Measurements from ENCODE around the gene SPATA2. TPM values are rescaled to one million over a fixed set of nuclear protein-coding genes. Genes with fewer than 3 reads are reported as not detected.
A peak's percentile ranks its signal among the peaks of the same experiment; 100 is the strongest.

The SPATA2 gene
- total RNA-seq, 1 experiment from 2014 or later, result 8.3 TPM

DNA sequence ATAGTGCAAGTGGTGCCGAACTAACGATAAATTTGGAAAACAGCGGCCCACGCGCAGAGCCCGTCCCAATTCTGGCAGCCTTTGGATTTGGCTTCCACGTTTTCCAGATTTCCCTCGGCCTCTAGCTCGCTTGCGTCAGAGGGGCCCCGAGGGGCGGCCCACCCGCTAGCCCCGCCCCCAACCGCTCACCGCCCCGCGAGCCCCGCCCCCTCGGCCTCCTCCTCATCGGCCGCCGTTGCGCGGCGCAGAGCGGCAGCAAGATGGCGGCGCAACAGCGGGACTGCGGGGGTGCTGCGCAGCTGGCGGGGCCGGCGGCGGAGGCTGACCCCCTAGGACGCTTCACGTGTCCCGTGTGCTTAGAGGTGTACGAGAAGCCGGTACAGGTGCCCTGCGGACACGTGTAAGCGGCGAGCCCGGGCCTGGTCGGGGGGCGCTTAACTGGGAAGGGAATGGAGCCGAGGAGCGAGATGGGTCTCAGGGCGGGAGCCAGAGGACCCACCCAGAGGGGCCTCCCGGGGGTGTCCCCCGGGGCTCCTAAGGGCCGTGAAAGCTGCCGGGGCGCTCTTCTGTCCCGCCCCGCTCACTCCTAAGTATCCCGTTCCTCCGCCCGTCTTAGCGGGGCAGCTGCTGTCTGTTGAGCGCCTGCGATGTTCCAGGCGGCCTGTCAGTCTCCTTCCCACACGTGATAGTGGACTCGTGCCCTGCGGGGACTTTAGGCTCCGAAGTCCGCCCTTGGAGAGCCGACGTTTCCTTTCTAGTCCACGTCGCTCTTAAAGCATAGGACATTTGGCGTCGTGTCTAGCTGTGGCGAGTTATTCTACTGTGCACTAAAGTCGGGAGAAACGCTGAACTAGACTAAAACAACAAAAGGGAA is 21.1 kb upstream of the SPATA2 start, which contains the start of gene RNF114:
Gene RNF114, plus strand, starts transcription at position 245 of the 874 bp plus-strand sequence. Its CDS starts 16 bp downstream, at position 261.
- CTCF ChIA-PET, result interaction anchor here (0.6 to 2.1 kb wide), 2 partner anchors 43 to 135 kb away, joined by 4 to 7 read pairs; no protein-coding TSS in a partner anchor
- Histone ChIP-seq H3K4me3 (ENCODE audit: low read depth in 2 of 2, low read length in 2 of 2) (peak within 1 kb of the TSS; percentile 97 to 98), H3K4me1 (ENCODE audit: control insufficient read depth, insufficient read depth, low read length) (peaks cover 16% of the 10 kb centered on the region), H3K36me3 (ENCODE audit: control insufficient read depth, insufficient read depth, low read length) (peaks cover 5% of the 10 kb centered on the region; the same call in 1 of the 2 replicates), H3K27me3 (ENCODE audit: control insufficient read depth, insufficient read depth, low read length) (no peaks in the 10 kb centered on the region), H3K9me3 (ENCODE audit: control insufficient read depth, insufficient read depth, low read depth, low read length) (no peaks in the 10 kb centered on the region), H3K27ac (ENCODE audit: low read length) (peak within 1 kb of the TSS; percentile 94)
- ATAC-seq (peak; percentile 91), DNase-seq (ENCODE audit: low read depth, low spot score) (no peak)
- POLR2A ChIA-PET, result interaction anchor here (0.5 to 0.6 kb wide), 2 partner anchors 140 to 178 kb away, joined by 3 to 8 read pairs; no protein-coding TSS in a partner anchor
- intact Hi-C loops (cut with micrococcal nuclease; ENCODE audit: unreplicated experiment), result no loop called here
- in situ Hi-C loops (cut with HindIII; ENCODE audit: low pct_unique_long_range_greater_than_20kb, low sequenced_read_pairs), result no loop called here
- no TSS peak for BruUV-seq (replicated peaks)
- TF ChIP-seq REST (IDR thresholded peaks at IDR 0.05; ENCODE audit: insufficient read depth in 1 of 2, low read depth in 2 of 2, low read length in 1 of 2) (peak in 1 of 2 experiments; percentile 64; a peak in 1 of 4 replicates), POLR2AphosphoS5 (IDR thresholded peaks at IDR 0.05; ENCODE audit: low read depth, low read length) (peak; percentile 92), TCF7L2 (IDR thresholded peaks at IDR 0.05; ENCODE audit: low read depth, low read length) (no peak), SIN3A (IDR thresholded peaks at IDR 0.05; ENCODE audit: borderline replicate concordance, insufficient read depth, low read depth, low read length) (peak; percentile 85; the same call in 1 of the 2 replicates)
- TF ChIP-seq, protein P1, sequence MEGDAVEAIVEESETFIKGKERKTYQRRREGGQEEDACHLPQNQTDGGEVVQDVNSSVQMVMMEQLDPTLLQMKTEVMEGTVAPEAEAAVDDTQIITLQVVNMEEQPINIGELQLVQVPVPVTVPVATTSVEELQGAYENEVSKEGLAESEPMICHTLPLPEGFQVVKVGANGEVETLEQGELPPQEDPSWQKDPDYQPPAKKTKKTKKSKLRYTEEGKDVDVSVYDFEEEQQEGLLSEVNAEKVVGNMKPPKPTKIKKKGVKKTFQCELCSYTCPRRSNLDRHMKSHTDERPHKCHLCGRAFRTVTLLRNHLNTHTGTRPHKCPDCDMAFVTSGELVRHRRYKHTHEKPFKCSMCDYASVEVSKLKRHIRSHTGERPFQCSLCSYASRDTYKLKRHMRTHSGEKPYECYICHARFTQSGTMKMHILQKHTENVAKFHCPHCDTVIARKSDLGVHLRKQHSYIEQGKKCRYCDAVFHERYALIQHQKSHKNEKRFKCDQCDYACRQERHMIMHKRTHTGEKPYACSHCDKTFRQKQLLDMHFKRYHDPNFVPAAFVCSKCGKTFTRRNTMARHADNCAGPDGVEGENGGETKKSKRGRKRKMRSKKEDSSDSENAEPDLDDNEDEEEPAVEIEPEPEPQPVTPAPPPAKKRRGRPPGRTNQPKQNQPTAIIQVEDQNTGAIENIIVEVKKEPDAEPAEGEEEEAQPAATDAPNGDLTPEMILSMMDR (IDR thresholded peaks at IDR 0.05), result no peak

- Histone ChIP-seq H3K4me3 (ENCODE audit: low read depth in 2 of 2, low read length in 2 of 2) (peak overlapping the region; percentile 97 to 98), H3K36me3 (ENCODE audit: control insufficient read depth, insufficient read depth, low read length) (peaks cover 5% of the 10 kb centered on the region; the same call in 1 of the 2 replicates), H3K4me1 (ENCODE audit: control insufficient read depth, insufficient read depth, low read length) (peaks cover 16% of the 10 kb centered on the region), H3K27ac (ENCODE audit: low read length) (peak overlapping the region; percentile 78), H3K27me3 (ENCODE audit: control insufficient read depth, insufficient read depth, low read length) (no peaks in the 10 kb centered on the region), H3K9me3 (ENCODE audit: control insufficient read depth, insufficient read depth, low read depth, low read length) (no peaks in the 10 kb centered on the region)
- intact Hi-C loops (cut with micrococcal nuclease; ENCODE audit: unreplicated experiment) (no loop called here), in situ Hi-C loops (cut with HindIII; ENCODE audit: low pct_unique_long_range_greater_than_20kb, low sequenced_read_pairs) (no loop called here)
- ChIA-PET CTCF (interaction anchor here (2.1 kb wide), 1 partner anchor 136 kb away, joined by 7 read pairs; no protein-coding TSS in a partner anchor), POLR2A (interaction anchor here (0.8 kb wide), 1 partner anchor 19 kb away, joined by 12 read pairs; no protein-coding TSS in a partner anchor)
- DNase-seq (ENCODE audit: low read depth, low spot score), result no peak
- ATAC-seq, result peak; percentile 67
- no TSS peak for BruUV-seq (replicated peaks)
- no peak for TF ChIP-seq REST (IDR thresholded peaks at IDR 0.05; ENCODE audit: insufficient read depth in 1 of 2, low read depth in 2 of 2, low read length in 1 of 2)
- no peak for TF ChIP-seq TCF7L2 (IDR thresholded peaks at IDR 0.05; ENCODE audit: low read depth, low read length)
- TF ChIP-seq, protein P1 (IDR thresholded peaks at IDR 0.05), result no peak
- TF ChIP-seq POLR2AphosphoS5 (IDR thresholded peaks at IDR 0.05; ENCODE audit: low read depth, low read length), result no peak
- TF ChIP-seq SIN3A (IDR thresholded peaks at IDR 0.05; ENCODE audit: borderline replicate concordance, insufficient read depth, low read depth, low read length), result no peak
Observed at GRCh38 chr20:49935746-49936152, 20.4 kb upstream of the SPATA2 start.

Measured in Panc1 (cell line).